Prostate gland (tissue), 2 donors: ENCODE data around the gene ATP2A1. TPM values are rescaled to one million over a fixed set of nuclear protein-coding genes. Genes with fewer than 3 reads are reported as not detected.

Experiments used
- DNase-seq: peaks from one replicate; pipeline ENCODE4 v3.0.0-alpha.2; 2019; ENCODE audit warnings: low spot score
- H3K27ac ChIP-seq, 2 donors: fragments of 200-600 bp; sonication (generic); 2 replicates each; pipeline ENCODE4 v1.5.1; 2017 to 2019
- H3K27me3 ChIP-seq: fragments of 200-600 bp; sonication (generic); replicated peaks from 2 replicates; pipeline ENCODE4 v1.5.1; 2019; ENCODE audit not compliant: insufficient read depth
- H3K36me3 ChIP-seq, 2 donors: fragments of 200-600 bp; sonication (generic); 1 replicate in 1 of 2; 2 replicates in 1 of 2; pipeline versions ENCODE4 v1.5.1 to v1.8.1; 2017 to 2019
- H3K4me1 ChIP-seq: fragments of 200-600 bp; sonication (generic); replicated peaks from 2 replicates; pipeline ENCODE4 v1.5.1; 2019
- H3K4me3 ChIP-seq, 2 donors: fragments of 200-600 bp; sonication (generic); 2 replicates each; pipeline ENCODE4 v1.5.1; 2017 to 2019
- H3K9me3 ChIP-seq: fragments of 200-600 bp; sonication (generic); 2 replicates; pipeline ENCODE4 v1.5.1; 2017
- POLR2A ChIP-seq: fragments of 450-650 bp; IDR thresholded peaks from one replicate; pipeline ENCODE4 v1.6.1; 2016; ENCODE audit warnings: antibody characterized with exemption, mild to moderate bottlenecking
- POLR2AphosphoS5 ChIP-seq: sonication (generic); formaldehyde crosslinking; IDR thresholded peaks from one replicate; pipeline ENCODE4 v1.6.1; 2017; ENCODE audit warnings: antibody characterized with exemption
- WGBS: methylation state at CpG from one replicate; pipeline ENCODE4 v1.1.5; 2018; 5-methylcytosine and 5-hydroxymethylcytosine counted together
- intact Hi-C: fragments of 100-400 bp; cut with DNase I; formaldehyde crosslinking; loops from one replicate; pipeline ENCODE4 v1.14.2; 2022
- total RNA-seq, 2 donors: library from RNA; depleted of rRNA; stranded (reverse); fragments of >200 nt; gene quantifications; one replicate each; pipeline ENCODE4 v1.1.0, GENCODE V29; 2016
- TF ChIP-seq, protein P1 (sequence below), 4 experiments: fragments of 200-600 bp in 2 of 4; fragments of 450-650 bp in 2 of 4; sonication (generic) in 2 of 4; IDR thresholded peaks; 1 replicate in 3 of 4; 2 replicates in 1 of 4; pipeline ENCODE4 v1.5.1; 2016 to 2019; ENCODE audit warnings: antibody characterized with exemption in 4 of 4, mild to moderate bottlenecking in 2 of 4, moderate library complexity in 2 of 4

Gene ATP2A1
- total RNA-seq, 2 donors from 2014 or later = 1.5 to 3.1 TPM

DNA sequence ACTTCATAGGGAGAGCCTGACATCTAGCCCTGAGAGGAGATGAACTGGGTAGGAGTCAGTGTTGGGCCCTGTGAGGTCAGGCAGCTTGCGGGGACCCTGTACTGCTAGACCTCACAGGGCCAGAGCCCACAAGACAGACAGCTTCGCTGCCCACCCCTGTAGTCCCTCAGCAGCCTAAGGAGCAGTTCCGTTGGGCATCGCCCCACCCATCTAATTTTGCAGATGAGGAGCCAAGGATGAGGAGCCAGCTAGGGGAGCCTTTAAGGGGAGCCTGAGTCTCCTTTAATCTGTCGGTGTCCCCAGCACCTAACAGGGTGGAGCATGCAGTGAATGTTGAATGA is 31.4 kb upstream of the ATP2A1 start:
- 20% methylated on average over 5 of the region's 5 CpGs for WGBS
- Histone ChIP-seq H3K36me3 (peaks cover 10 to 15% of the 10 kb centered on the region in 2 donors), H3K4me1 (peaks cover 17% of the 10 kb centered on the region), H3K9me3 (no peaks in the 10 kb centered on the region), H3K4me3 (peak overlapping the region; percentile 89 to 93), H3K27ac (peak overlapping the region; percentile 80 to 91), H3K27me3 (no peaks in the 10 kb centered on the region)
- no peak for DNase-seq
- TF ChIP-seq POLR2A (no peak), POLR2AphosphoS5 (no peak)
- TF ChIP-seq, protein P1, sequence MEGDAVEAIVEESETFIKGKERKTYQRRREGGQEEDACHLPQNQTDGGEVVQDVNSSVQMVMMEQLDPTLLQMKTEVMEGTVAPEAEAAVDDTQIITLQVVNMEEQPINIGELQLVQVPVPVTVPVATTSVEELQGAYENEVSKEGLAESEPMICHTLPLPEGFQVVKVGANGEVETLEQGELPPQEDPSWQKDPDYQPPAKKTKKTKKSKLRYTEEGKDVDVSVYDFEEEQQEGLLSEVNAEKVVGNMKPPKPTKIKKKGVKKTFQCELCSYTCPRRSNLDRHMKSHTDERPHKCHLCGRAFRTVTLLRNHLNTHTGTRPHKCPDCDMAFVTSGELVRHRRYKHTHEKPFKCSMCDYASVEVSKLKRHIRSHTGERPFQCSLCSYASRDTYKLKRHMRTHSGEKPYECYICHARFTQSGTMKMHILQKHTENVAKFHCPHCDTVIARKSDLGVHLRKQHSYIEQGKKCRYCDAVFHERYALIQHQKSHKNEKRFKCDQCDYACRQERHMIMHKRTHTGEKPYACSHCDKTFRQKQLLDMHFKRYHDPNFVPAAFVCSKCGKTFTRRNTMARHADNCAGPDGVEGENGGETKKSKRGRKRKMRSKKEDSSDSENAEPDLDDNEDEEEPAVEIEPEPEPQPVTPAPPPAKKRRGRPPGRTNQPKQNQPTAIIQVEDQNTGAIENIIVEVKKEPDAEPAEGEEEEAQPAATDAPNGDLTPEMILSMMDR (IDR thresholded peaks at IDR 0.05) = no peak
- intact Hi-C loops = loop anchor here (1.0 kb wide), 1 partner anchor 23 kb away; no protein-coding TSS in a partner anchor

DNA sequence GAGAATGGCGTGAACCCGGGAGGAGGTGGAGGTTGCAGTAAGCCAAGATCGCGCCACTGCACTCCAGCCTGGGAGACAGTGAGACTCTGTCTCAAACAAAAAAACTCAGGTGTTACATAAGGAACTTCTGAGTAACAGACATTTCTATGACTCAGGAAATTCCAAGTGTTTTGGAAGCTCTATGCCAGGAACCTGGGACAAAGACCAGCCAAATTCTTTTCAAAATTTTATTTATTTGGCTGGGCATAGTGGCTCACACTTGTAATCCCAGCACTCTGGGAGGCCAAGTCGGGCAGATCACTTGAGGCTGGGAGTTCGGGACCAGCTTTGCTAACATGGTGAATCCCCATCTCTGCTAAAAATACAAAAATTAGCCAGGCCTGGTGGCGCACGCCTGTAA is 19.9 kb upstream of the ATP2A1 start:
- TF ChIP-seq POLR2A (no peak), POLR2AphosphoS5 (peak; percentile 11)
- TF ChIP-seq, protein P1 (IDR thresholded peaks at IDR 0.05) = no peak
- Histone ChIP-seq H3K36me3 (no peaks in the 10 kb centered on the region), H3K4me3 (no peak overlapping the region), H3K27me3 (no peaks in the 10 kb centered on the region), H3K4me1 (no peaks in the 10 kb centered on the region), H3K9me3 (no peaks in the 10 kb centered on the region), H3K27ac (no peak overlapping the region)
- WGBS = 57% methylated on average over 8 of the region's 8 CpGs
- intact Hi-C loops = no loop called here
- DNase-seq = no peak

DNA sequence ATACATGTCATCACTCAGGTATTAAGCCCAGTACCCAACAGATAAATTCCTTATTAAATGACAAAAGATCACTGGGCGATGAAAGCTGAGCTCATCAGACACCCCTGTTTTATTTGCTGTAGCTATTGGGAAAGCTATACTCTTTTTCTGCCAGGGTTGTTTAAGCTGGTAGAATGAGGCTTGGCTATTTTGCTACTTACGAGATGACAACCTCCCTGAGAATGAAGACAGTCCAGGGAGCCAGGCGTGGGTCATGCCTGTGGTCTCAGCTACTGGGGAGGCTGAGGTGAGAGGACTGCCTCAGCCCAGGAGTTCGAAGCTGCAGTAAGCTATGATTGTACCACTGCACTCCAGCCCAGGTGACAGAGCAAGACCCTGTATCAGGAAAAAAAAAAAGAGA is 19.0 kb upstream of the ATP2A1 start:
- H3K27ac ChIP-seq = no peak overlapping the region
- intact Hi-C loops = no loop called here
- H3K27me3 ChIP-seq = no peaks in the 10 kb centered on the region
- no peaks in the 10 kb centered on the region for H3K36me3 ChIP-seq
- no peak for TF ChIP-seq POLR2AphosphoS5
- H3K9me3 ChIP-seq = no peaks in the 10 kb centered on the region
- no peak overlapping the region for H3K4me3 ChIP-seq
- WGBS = 87% methylated on average over 4 of the region's 4 CpGs
- DNase-seq = no peak
- no peaks in the 10 kb centered on the region for H3K4me1 ChIP-seq

DNA sequence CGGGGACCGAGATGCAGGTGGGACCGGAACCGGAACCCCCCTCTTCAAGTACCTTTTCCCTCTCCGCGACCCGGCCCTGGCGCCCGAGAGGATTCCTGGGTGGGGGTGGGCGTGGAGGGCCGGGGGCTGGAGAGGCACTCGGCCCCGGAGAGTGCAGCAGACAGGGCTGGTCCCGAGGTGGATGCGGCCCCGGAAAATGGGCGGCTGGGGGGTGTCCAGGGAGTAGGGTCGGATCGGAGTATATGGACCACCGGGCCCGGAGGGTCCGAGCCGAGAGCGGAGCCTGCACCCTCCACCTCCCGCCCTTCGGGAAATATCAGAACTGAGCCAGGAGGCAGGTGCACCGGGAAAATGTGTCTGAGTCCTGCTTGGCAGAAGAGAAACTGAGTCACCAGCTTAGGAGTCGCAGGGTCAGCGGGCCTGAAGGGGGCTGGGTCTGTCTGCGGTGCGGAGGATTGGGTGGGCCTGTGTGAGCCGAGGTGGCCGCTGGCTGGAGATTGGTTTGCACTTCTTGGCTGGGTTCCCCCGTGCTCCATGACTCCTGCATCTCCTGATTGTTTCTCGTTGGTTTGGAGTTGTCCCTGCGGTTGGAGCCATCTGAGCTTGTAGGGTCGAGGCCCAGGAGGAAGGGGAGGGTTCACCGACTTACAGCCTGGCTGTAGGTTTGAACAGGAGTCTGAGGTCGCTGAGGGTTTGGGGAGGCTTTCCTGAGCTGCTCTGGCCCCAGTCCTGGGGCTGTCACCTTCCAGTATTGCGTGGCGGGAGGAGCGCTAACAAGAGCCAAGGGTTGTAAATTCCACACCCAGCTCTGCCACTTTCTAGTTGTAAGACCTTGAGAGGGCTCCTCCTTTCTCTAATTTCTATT is 14.1 kb upstream of the ATP2A1 start:
- Histone ChIP-seq H3K36me3 (peaks cover 0 to 11% of the 10 kb centered on the region in 2 donors), H3K27ac (peak overlapping the region; percentile 81 to 86), H3K4me3 (peak overlapping the region; percentile 84 to 85), H3K4me1 (no peaks in the 10 kb centered on the region), H3K9me3 (no peaks in the 10 kb centered on the region), H3K27me3 (no peaks in the 10 kb centered on the region)
- TF ChIP-seq POLR2A (no peak), POLR2AphosphoS5 (no peak)
- TF ChIP-seq, protein P1 (IDR thresholded peaks at IDR 0.05) = no peak
- no peak for DNase-seq
- intact Hi-C loops = loop anchor here (5.0 kb wide), 1 partner anchor 83 kb away; no protein-coding TSS in a partner anchor
- WGBS = 1% methylated on average over 42 of the region's 42 CpGs

DNA sequence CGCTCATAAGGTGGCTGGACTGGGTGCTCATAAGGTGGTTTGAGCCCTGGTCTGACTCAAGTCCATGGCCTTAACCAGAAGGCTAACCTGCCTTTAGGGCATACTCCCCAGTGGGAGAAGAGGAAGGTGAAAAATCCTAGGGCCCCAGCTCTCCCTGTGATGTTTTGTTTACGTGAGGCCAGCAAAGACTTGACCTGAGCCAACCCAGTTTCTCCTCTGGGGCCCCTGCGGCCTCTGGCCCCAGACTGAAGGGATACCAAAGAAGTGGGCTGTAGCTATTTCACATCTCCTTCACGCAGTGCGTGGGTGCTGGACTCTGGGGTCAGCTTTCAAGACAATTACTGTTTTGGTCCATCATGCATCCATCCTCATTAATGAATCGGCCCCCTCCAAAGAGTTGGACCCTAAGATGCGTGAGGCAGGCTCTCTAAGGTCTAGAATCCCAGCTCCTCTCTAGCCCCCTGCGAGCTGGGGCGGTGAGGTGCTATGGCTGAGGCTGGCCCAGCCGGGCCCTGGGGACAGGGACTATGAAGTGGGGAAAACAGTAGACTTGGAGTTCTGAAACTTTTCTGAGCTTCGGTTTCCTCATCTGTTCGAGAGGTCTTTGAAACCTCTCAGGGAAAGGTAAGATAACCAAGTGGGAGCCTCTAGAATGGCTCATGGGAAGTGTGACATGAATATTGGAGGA is 13.1 kb upstream of the ATP2A1 start:
- Histone ChIP-seq H3K27me3 (no peaks in the 10 kb centered on the region), H3K9me3 (no peaks in the 10 kb centered on the region), H3K4me1 (no peaks in the 10 kb centered on the region), H3K36me3 (peaks cover under 1 to 11% of the 10 kb centered on the region in 2 donors), H3K4me3 (no peak overlapping the region), H3K27ac (no peak overlapping the region)
- whole genome bisulfite sequencing = 78% methylated on average over 12 of the region's 12 CpGs
- no peak for TF ChIP-seq POLR2A
- TF ChIP-seq, protein P1 (IDR thresholded peaks at IDR 0.05) = no peak
- no peak for TF ChIP-seq POLR2AphosphoS5
- DNase-seq = no peak
- intact Hi-C loops = no loop called here
